Thoracic aorta endothelial cell (primary cell): ENCODE measurements around the gene HMX1. TPM values are rescaled to one million over a fixed set of nuclear protein-coding genes. Genes with fewer than 3 reads are reported as not detected.

ENCODE experiments used
- total RNA-seq: library from RNA; depleted of rRNA; stranded (reverse); fragments of >200 nt; gene quantifications from 2 replicates; pipeline ENCODE4 v1.2.3, GENCODE V29; 2012

The HMX1 gene
- not detected in 2 replicates for total RNA-seq

DNA sequence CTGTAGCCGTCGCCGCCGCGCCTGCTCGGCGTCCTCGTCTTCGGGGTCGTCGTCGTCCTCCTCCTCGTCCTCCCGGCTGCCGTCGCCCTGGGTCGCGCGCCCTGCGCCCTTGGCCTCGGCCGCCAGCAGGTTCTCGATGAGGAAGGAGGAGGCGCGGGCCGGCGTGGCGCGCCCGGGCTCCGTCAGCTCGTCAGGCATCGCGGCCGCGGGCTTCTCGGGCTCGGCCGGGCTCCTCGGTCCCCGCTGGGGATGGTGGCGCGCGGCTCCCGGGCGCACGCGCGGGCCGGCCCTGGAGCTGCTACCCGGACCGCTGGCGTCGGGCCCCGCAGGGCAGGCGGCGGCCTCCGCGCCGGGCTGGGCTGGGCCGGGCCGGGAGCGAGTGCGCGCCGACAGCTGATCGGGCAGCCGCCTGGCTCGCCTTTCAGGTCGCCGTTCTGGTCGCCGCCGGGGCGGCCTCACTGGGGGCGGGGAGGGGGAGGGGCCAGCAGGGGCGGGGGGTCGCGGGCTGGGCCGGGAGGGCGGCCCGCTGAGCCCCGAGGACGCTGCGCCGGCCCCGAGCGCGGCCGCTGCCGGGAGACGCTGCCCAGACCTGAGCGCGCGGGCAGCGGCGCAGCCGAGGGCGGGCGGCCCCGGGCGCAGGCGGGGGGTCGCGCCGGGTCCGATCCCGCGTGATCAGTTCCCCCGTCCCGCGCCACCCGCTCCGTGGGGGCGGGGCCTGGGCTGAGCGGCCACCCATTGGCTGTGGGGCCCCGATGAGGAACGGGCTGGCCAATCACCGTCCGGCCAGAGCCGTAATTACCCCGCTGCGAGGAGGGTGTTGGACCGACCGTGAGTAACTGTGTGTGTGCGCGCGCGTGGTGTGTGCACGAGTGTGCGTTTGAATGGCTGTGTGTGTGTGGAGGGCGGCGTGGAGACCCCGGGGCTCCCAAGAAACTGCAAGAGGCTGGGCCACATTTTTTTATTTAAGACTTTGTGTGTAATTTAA, at the start of gene HMX1:
Gene HMX1, minus strand, starts transcription at position 423 of the 985 bp plus-strand sequence. Its CDS starts 225 bp downstream, at position 198.

